SK-N-MC (cell line): ENCODE data around the gene CMIP.

ENCODE experiments used
- DNase-seq: peaks from one replicate; pipeline ENCODE4 v3.0.0-alpha.2; 2011; ENCODE audit warnings: low read depth, low spot score
- H3K27ac ChIP-seq: fragments of 200-600 bp; sonication (generic); 2 replicates; pipeline ENCODE4 v1.5.1; 2016; ENCODE audit warnings: mixed run types
- H3K36me3 ChIP-seq: fragments of 200-600 bp; sonication (generic); 2 replicates; pipeline ENCODE4 v1.6.1; 2017; ENCODE audit warnings: antibody characterized with exemption, low read length, mixed read lengths; ENCODE audit not compliant: insufficient read depth
- H3K4me3 ChIP-seq: fragments of 200-600 bp; sonication (generic); 2 replicates; pipeline ENCODE4 v1.5.1; 2016
- H3K9ac ChIP-seq: fragments of 200-600 bp; sonication (generic); 2 replicates; pipeline ENCODE4 v1.8.0; 2017; ENCODE audit warnings: mixed run types, mixed read lengths; ENCODE audit not compliant: insufficient read length
- H3K9me3 ChIP-seq: fragments of 200-600 bp; sonication (generic); 2 replicates; pipeline ENCODE4 v1.6.1; 2017; ENCODE audit warnings: low read depth, mild to moderate bottlenecking, antibody characterized with exemption, low read length, moderate library complexity, mixed read lengths
- EZH2 ChIP-seq: fragments of 200-600 bp; sonication (generic); IDR thresholded peaks from one replicate; pipeline ENCODE4 v1.6.1; 2017; ENCODE audit warnings: antibody characterized with exemption
- FOXP2 ChIP-seq: optimal IDR thresholded peaks from 2 replicates; pipeline ENCODE3; 2011; ENCODE audit warnings: mild to moderate bottlenecking, moderate library complexity; ENCODE audit not compliant: insufficient read depth; ENCODE audit errors: extremely low read length, control extremely low read depth
- POLR2AphosphoS5 ChIP-seq: IDR thresholded peaks from 2 replicates; pipeline ENCODE4 v1.6.1; 2012; ENCODE audit warnings: mild to moderate bottlenecking, low read depth, low read length, borderline replicate concordance

CMIP gene

GRCh38 chr16:81752225-81752875 lies 307.7 kb downstream of the CMIP start:
- Histone ChIP-seq H3K9ac (no peak overlapping the region), H3K36me3 (no peaks in the 10 kb centered on the region), H3K9me3 (no peaks in the 10 kb centered on the region), H3K27ac (no peak overlapping the region), H3K4me3 (no peak overlapping the region)
- no peak for DNase-seq
- no peak for TF ChIP-seq POLR2AphosphoS5
- no peak for TF ChIP-seq EZH2
- TF ChIP-seq FOXP2: no peak

- Histone ChIP-seq H3K27ac (no peak overlapping the region), H3K9ac (no peak overlapping the region), H3K4me3 (no peak overlapping the region), H3K36me3 (no peaks in the 10 kb centered on the region), H3K9me3 (no peaks in the 10 kb centered on the region)
- DNase-seq: no peak
- no peak for TF ChIP-seq POLR2AphosphoS5
- TF ChIP-seq FOXP2: no peak
- TF ChIP-seq EZH2: no peak
Observed at GRCh38 chr16:81752876-81753227, 308.2 kb downstream of the CMIP start.

GRCh38 chr16:81754858-81755257 lies 310.2 kb downstream of the CMIP start:
- no peaks in the 10 kb centered on the region for H3K9me3 ChIP-seq
- no peak for DNase-seq
- H3K27ac ChIP-seq: no peak overlapping the region
- TF ChIP-seq FOXP2: no peak
- TF ChIP-seq POLR2AphosphoS5: no peak
- no peak for TF ChIP-seq EZH2
- H3K9ac ChIP-seq: no peak overlapping the region
- no peak overlapping the region for H3K4me3 ChIP-seq
- H3K36me3 ChIP-seq: no peaks in the 10 kb centered on the region

- H3K27ac ChIP-seq: no peak overlapping the region
- no peaks in the 10 kb centered on the region for H3K9me3 ChIP-seq
- H3K36me3 ChIP-seq: no peaks in the 10 kb centered on the region
- no peak for TF ChIP-seq POLR2AphosphoS5
- TF ChIP-seq EZH2: no peak
- no peak for TF ChIP-seq FOXP2
- H3K9ac ChIP-seq: no peak overlapping the region
- H3K4me3 ChIP-seq: no peak overlapping the region
- DNase-seq: no peak
Observed at GRCh38 chr16:81755915-81756614, 311.5 kb downstream of the CMIP start.

GRCh38 chr16:81756615-81757356 lies 312.2 kb downstream of the CMIP start:
- Histone ChIP-seq H3K36me3 (no peaks in the 10 kb centered on the region), H3K27ac (peak overlapping the region; percentile 42; the same call in 1 of the 2 replicates), H3K9ac (no peak overlapping the region), H3K4me3 (no peak overlapping the region), H3K9me3 (no peaks in the 10 kb centered on the region)
- no peak for TF ChIP-seq POLR2AphosphoS5
- no peak for TF ChIP-seq FOXP2
- no peak for TF ChIP-seq EZH2
- no peak for DNase-seq

GRCh38 chr16:81758376-81758775 lies 313.8 kb downstream of the CMIP start:
- DNase-seq: no peak
- Histone ChIP-seq H3K27ac (no peak overlapping the region), H3K36me3 (no peaks in the 10 kb centered on the region), H3K9ac (no peak overlapping the region), H3K9me3 (no peaks in the 10 kb centered on the region), H3K4me3 (no peak overlapping the region)
- no peak for TF ChIP-seq EZH2
- no peak for TF ChIP-seq POLR2AphosphoS5
- no peak for TF ChIP-seq FOXP2
